ENCODE measurements around the gene SLC9A9.
"Not testable (repeated sequence)": the region's sequence is repeated elsewhere in the genome, so short reads cannot be mapped to it uniquely, and the experiment has no call there.

GRCh38 chr3:143798151-143798550, 50.1 kb downstream of the SLC9A9 start:
- not testable (repeated sequence) for TF ChIP-seq CTCF (IDR thresholded peaks at IDR 0.05; ENCODE audit: poor library complexity); EZH2phosphoT487 (IDR thresholded peaks at IDR 0.05; ENCODE audit: low read depth, severe bottlenecking, unreplicated experiment)
